ENCODE measurements around the gene CD300LF. TPM values are rescaled to one million over a fixed set of nuclear protein-coding genes. Genes with fewer than 3 reads are reported as not detected.
A peak's percentile ranks its signal among the peaks of the same experiment; 100 is the strongest.

Gene CD300LF
- total RNA-seq, 1 donor from 2014 or later, result 0.55 TPM

DNA sequence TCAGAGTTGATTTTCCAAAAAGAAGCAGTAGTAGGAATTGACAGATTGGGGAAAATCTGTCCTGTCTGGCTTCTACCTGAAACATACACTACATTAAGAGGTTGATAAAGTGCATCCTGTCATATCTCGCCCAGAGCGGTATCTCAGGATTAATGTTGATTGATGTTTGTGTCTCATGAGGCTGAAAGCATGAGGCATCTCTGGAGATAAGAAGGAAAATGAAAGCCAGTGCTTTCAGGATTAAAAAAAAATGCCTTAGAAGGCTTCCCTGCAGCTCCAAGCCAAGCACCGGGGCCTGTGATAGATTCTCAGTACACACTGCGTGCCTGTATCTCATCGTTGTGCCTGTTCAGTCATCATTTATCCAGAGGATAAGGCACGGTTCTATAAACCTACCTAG is 62.8 kb downstream of the CD300LF start:
- no peaks in the 10 kb centered on the region for H3K9me3 ChIP-seq (replicated peaks)
- no peak overlapping the region for H3K4me3 ChIP-seq
- H3K4me1 ChIP-seq, result no peaks in the 10 kb centered on the region
- no peak overlapping the region for H3K27ac ChIP-seq (replicated peaks)
- peaks cover 91% of the 10 kb centered on the region for H3K27me3 ChIP-seq (ENCODE audit: low read depth)
- TF ChIP-seq, protein P1, sequence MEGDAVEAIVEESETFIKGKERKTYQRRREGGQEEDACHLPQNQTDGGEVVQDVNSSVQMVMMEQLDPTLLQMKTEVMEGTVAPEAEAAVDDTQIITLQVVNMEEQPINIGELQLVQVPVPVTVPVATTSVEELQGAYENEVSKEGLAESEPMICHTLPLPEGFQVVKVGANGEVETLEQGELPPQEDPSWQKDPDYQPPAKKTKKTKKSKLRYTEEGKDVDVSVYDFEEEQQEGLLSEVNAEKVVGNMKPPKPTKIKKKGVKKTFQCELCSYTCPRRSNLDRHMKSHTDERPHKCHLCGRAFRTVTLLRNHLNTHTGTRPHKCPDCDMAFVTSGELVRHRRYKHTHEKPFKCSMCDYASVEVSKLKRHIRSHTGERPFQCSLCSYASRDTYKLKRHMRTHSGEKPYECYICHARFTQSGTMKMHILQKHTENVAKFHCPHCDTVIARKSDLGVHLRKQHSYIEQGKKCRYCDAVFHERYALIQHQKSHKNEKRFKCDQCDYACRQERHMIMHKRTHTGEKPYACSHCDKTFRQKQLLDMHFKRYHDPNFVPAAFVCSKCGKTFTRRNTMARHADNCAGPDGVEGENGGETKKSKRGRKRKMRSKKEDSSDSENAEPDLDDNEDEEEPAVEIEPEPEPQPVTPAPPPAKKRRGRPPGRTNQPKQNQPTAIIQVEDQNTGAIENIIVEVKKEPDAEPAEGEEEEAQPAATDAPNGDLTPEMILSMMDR (IDR thresholded peaks at IDR 0.05; ENCODE audit: borderline replicate concordance), result no peak
- intact Hi-C loops (cut with micrococcal nuclease), result no loop called here
- no peak for DNase-seq
- no peaks in the 10 kb centered on the region for H3K36me3 ChIP-seq

DNA sequence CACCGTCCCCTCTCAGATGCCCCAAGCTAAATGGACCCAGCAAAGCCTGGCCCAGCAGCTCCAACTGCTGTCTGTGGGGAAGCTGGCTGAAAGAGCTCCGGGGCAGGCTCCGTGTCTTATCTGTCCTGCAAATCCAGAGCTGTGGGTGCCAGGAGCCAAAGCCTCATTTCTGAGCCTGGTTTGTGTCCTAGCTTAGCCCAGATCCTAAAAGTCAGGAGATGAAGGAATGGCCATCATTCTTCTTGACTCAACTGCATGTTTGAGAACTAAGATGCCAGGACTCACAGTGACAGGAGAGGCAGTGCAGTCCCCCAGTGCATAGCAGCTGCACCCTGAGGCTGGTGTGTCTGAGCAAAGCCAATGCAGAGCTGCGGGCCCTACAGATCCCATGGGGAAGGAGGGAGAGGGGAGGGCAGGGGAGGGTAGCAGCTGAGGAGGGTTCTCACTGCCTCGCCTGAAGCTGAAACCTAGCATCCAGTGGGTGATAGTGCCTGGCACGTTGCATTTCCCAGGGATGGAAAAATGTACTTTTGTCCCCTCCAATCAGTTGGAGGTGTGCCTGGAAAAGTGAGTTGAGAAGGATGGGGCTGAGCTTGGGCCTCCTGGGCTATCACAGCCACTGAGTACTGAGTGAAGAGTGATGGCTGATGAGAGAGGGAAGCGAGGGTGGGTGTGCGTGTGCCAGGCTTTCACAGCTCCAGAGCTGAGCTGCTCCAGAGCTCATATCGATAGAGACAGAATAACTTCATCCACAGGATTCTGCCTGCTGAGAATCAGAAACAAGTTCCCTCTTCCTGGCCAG is 64.7 kb downstream of the CD300LF start:
- Histone ChIP-seq H3K27ac (replicated peaks) (no peak overlapping the region), H3K4me3 (no peak overlapping the region), H3K27me3 (ENCODE audit: low read depth) (peaks cover 89% of the 10 kb centered on the region), H3K4me1 (no peaks in the 10 kb centered on the region), H3K36me3 (no peaks in the 10 kb centered on the region), H3K9me3 (replicated peaks) (no peaks in the 10 kb centered on the region)
- no peak for DNase-seq
- TF ChIP-seq, protein P1 (IDR thresholded peaks at IDR 0.05; ENCODE audit: borderline replicate concordance), result no peak
- intact Hi-C loops (cut with micrococcal nuclease), result no loop called here

DNA sequence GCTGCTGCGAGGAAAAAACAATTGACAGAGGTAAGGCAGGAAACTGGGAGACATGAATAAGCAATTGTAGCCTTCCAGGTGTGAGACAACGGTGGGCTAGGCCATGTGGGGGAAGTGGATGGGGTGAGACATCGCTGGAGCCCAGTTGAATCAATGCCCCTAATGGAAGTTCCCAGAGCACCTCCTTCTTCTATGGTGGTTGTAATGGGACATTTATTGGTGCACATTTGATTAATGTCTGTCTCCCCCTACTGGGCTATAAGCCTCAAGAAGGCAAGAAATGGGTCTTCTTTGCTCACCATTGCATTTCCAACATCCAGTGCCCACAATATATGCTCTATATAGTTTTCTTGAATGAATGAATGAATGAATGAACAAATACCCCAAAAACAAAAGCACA is 66.5 kb downstream of the CD300LF start:
- Histone ChIP-seq H3K4me3 (no peak overlapping the region), H3K27ac (replicated peaks) (no peak overlapping the region), H3K27me3 (ENCODE audit: low read depth) (peaks cover 89% of the 10 kb centered on the region), H3K36me3 (no peaks in the 10 kb centered on the region), H3K9me3 (replicated peaks) (no peaks in the 10 kb centered on the region), H3K4me1 (no peaks in the 10 kb centered on the region)
- intact Hi-C loops (cut with micrococcal nuclease), result no loop called here
- no peak for DNase-seq
- TF ChIP-seq, protein P1 (IDR thresholded peaks at IDR 0.05; ENCODE audit: borderline replicate concordance), result no peak

DNA sequence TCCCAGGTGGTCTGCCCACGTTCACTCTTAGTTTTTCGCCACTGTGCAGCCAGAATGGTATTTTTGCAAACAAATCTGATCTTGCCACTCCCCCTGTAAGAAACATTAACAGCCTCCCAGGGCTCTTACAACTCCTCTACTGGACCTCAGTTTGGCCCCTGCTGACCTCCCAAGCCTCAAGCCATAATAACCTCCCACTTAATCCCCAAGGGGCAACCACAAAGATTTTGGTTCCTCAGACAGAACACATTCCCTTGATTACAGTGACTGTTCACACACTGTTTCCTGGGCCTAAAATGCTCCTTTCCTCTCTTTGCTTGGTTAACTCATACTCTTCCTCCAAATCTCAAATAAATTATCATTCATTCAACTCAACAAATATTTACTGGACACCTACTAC is 67.7 kb downstream of the CD300LF start:
- H3K4me1 ChIP-seq, result no peaks in the 10 kb centered on the region
- DNase-seq, result no peak
- TF ChIP-seq, protein P1 (IDR thresholded peaks at IDR 0.05; ENCODE audit: borderline replicate concordance), result no peak
- H3K36me3 ChIP-seq, result no peaks in the 10 kb centered on the region
- H3K9me3 ChIP-seq (replicated peaks), result no peaks in the 10 kb centered on the region
- peaks cover 88% of the 10 kb centered on the region for H3K27me3 ChIP-seq (ENCODE audit: low read depth)
- intact Hi-C loops (cut with micrococcal nuclease), result no loop called here
- H3K27ac ChIP-seq (replicated peaks), result no peak overlapping the region
- H3K4me3 ChIP-seq, result no peak overlapping the region

DNA sequence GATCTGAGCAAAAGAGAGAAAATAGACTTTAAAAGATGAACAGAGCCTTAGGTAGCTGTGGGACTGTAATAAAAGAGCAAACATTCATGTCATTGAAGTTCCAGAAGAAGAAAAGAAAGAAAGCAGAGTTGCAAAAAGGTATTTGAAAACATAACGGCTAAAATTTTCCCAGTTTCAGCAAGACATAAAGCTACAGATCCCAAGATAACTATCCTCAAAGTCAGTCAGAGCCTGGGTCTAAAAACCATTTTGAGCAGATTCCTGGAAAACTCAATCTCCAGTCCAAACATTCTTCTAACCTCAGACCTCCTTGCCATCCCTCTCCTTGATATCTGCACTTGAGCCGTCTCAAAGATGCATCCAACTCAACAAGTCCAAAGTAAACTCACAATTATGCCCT is 68.3 kb downstream of the CD300LF start:
- Histone ChIP-seq H3K27me3 (ENCODE audit: low read depth) (peaks cover 88% of the 10 kb centered on the region), H3K4me3 (no peak overlapping the region), H3K9me3 (replicated peaks) (no peaks in the 10 kb centered on the region), H3K36me3 (no peaks in the 10 kb centered on the region), H3K4me1 (no peaks in the 10 kb centered on the region), H3K27ac (replicated peaks) (no peak overlapping the region)
- TF ChIP-seq, protein P1 (IDR thresholded peaks at IDR 0.05; ENCODE audit: borderline replicate concordance), result no peak
- DNase-seq, result no peak
- intact Hi-C loops (cut with micrococcal nuclease), result no loop called here

Small RNA genes within 50 kb of the gene (microRNA-seq; reads per million reads assigned to microRNA genes)
- gene MIR3615, result 10.9 reads per million, percentile 29 among the genes with 10 or more reads in this experiment

Other genes starting within 250 kb of the CD300LF start
- 1.2 TPM for gene CD300A, start 246.3 kb downstream of the CD300LF start, total RNA-seq
- gene CD300LB, start 181.4 kb downstream of the CD300LF start, total RNA-seq, result not detected
- 0.71 TPM for gene CD300C, start 166.8 kb downstream of the CD300LF start, total RNA-seq
- gene CD300H, start 145.4 kb downstream of the CD300LF start, total RNA-seq, result not detected
- not detected for gene CD300LD, start 120.6 kb downstream of the CD300LF start, total RNA-seq
- 0.30 TPM for gene CD300E, start 89.2 kb downstream of the CD300LF start, total RNA-seq
- gene RAB37, start 24.3 kb upstream of the CD300LF start, total RNA-seq, result 1.9 TPM
- gene NHERF1, start 35.7 kb upstream of the CD300LF start, total RNA-seq, result 11.3 TPM
- gene NAT9, start 63.4 kb upstream of the CD300LF start, total RNA-seq, result 18.6 TPM
- gene GRIN2C, start 147.0 kb upstream of the CD300LF start, total RNA-seq, result 0.52 TPM
- 5.7 TPM for gene FDXR, start 160.1 kb upstream of the CD300LF start, total RNA-seq
- not detected for gene FADS6, start 180.7 kb upstream of the CD300LF start, total RNA-seq
- gene USH1G, start 210.3 kb upstream of the CD300LF start, total RNA-seq, result not detected
- gene OTOP2, start 211.3 kb upstream of the CD300LF start, total RNA-seq, result not detected
- gene OTOP3, start 223.0 kb upstream of the CD300LF start, total RNA-seq, result not detected

All from left ventricle myocardium inferior (tissue), 1 donor.